Spinal cord (tissue), 10 donors: ENCODE measurements around the gene LRRC8B. TPM values are rescaled to one million over a fixed set of nuclear protein-coding genes. Genes with fewer than 3 reads are reported as not detected.
A peak's percentile ranks its signal among the peaks of the same experiment; 100 is the strongest.

ENCODE experiments used
- DNase-seq, 6 donors: peaks; one replicate each; pipeline versions ENCODE4 v3.0.0 to v3.0.0-alpha.2; 2013 to 2015; ENCODE audit warnings: low spot score in 6 of 6, low read depth in 4 of 6
- H3K27ac ChIP-seq: one replicate; pipeline ENCODE4 v1.5.1; 2013; ENCODE audit warnings: low read depth, low read length, control low read depth
- H3K27me3 ChIP-seq: one replicate; pipeline ENCODE4 v1.6.1; 2013; ENCODE audit warnings: low read length; ENCODE audit not compliant: control insufficient read depth, insufficient read depth
- H3K36me3 ChIP-seq: one replicate; pipeline ENCODE4 v1.6.1; 2013; ENCODE audit warnings: low read length; ENCODE audit not compliant: control insufficient read depth, insufficient read depth
- H3K4me1 ChIP-seq: one replicate; pipeline ENCODE4 v1.6.1; 2013; ENCODE audit warnings: low read length; ENCODE audit not compliant: control insufficient read depth, insufficient read depth
- H3K4me3 ChIP-seq: one replicate; pipeline ENCODE4 v1.5.1; 2013; ENCODE audit warnings: low read depth, low read length, control low read depth
- H3K9me3 ChIP-seq: one replicate; pipeline ENCODE4 v1.6.1; 2013; ENCODE audit warnings: low read length; ENCODE audit not compliant: control insufficient read depth, insufficient read depth
- WGBS: methylation state at CpG from one replicate; pipeline ENCODE4 v1.1.5; 2013; ENCODE audit warnings: missing lambda C conversion rate; ENCODE audit not compliant: insufficient coverage; 5-methylcytosine and 5-hydroxymethylcytosine counted together
- polyA plus RNA-seq, 2 donors: library from polyadenylated mRNA; unstranded; fragments of 120-200 nt; gene quantifications; one replicate each; pipeline ENCODE4 v1.2.1, GENCODE V29; 2013; ENCODE audit not compliant: insufficient read length in 2 of 2
- total RNA-seq, 2 donors: library from RNA; depleted of rRNA in 1 of 2; stranded (reverse); fragments of 120-200 nt in 1 of 2; fragments of >200 nt in 1 of 2; gene quantifications; one replicate each; pipeline versions ENCODE4 v1.2.3 to v1.2.4, GENCODE V29; 2013 to 2014
- donor health status: healthy.

Gene LRRC8B
- total and polyA plus RNA-seq, 4 donors, result 9.3 to 26.7 (median 18.3) TPM

DNA sequence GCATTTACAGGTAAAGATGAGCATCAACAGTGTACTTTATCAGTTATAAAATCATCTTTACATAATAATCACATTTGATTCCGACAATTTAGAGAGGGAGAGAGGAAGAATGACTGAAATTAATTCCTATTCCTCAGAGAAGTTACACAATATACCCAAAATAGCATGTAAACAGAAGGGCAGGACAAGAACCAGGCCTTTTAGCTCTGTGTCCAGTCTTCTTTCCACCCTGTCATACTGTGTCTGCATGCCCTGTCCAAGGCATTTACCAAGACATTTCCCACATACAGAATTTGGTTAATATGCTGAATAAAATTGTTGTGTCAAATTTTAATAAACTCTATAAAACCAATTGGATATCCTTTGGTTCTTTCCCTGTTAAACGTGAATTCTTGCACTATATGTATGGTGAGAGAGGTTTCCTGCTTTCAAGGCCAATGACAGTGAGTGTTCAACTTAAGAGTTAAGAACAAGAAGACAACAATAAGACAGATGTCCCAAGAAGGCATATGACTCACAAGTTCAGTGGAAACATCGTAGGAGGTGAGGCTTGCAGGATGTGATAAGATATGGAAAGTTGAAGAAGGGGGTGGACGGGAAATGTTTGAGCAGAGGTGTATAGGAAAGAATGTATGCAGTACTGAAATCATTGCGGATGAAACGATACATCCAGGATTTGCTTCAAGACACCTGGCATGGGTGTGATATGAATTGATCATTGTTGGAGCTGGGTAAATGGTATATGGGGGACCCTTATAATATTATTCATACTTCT is 20.8 kb downstream of the LRRC8B start:
- Histone ChIP-seq H3K9me3 (no peaks in the 10 kb centered on the region), H3K4me1 (no peaks in the 10 kb centered on the region), H3K27me3 (no peaks in the 10 kb centered on the region), H3K36me3 (no peaks in the 10 kb centered on the region), H3K4me3 (no peak overlapping the region), H3K27ac (no peak overlapping the region)
- WGBS, result 94% methylated on average over 2 of the region's 6 CpGs
- DNase-seq, result no peak

DNA sequence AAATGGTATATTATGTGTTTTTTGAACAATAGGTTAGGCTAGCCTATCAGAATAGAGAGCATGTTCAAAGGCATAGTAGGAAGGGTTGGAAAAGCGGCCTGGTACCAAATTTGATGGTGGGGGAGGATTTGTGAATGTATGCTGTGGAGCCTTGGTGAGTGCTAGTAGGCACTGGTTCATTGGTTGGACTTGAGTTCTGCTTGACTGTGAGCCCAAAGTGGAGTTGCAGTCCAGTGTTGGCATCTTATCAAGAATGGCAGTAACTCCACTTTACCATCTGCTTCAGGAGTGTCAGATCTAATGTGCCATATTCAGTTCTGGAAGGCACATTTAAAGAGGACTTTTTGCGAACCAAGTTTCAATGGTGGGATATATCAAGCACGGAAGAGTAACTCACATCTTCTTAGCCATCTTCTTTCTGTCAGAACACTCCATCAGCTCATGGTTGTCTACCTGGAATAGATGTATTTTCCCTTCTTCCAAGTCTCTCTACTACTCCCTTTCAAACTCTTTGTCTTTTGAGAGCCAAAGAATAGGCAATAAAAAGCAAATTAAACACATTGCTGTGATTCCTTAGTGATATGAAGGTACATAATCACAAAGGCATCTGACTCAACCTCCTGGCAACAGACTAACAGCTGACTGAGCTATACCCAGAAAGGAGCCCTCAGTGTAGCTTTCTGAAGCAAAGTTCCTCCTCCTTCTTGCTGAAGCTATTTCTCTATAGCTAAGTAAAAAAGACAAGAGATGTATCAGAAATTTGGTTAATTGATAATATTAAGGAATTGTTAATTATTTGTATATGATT is 21.7 kb downstream of the LRRC8B start:
- 90% methylated on average over 2 of the region's 3 CpGs for WGBS
- H3K27ac ChIP-seq, result no peak overlapping the region
- no peak overlapping the region for H3K4me3 ChIP-seq
- H3K4me1 ChIP-seq, result no peaks in the 10 kb centered on the region
- no peak for DNase-seq
- H3K9me3 ChIP-seq, result no peaks in the 10 kb centered on the region
- H3K36me3 ChIP-seq, result peaks cover 2% of the 10 kb centered on the region
- no peaks in the 10 kb centered on the region for H3K27me3 ChIP-seq

DNA sequence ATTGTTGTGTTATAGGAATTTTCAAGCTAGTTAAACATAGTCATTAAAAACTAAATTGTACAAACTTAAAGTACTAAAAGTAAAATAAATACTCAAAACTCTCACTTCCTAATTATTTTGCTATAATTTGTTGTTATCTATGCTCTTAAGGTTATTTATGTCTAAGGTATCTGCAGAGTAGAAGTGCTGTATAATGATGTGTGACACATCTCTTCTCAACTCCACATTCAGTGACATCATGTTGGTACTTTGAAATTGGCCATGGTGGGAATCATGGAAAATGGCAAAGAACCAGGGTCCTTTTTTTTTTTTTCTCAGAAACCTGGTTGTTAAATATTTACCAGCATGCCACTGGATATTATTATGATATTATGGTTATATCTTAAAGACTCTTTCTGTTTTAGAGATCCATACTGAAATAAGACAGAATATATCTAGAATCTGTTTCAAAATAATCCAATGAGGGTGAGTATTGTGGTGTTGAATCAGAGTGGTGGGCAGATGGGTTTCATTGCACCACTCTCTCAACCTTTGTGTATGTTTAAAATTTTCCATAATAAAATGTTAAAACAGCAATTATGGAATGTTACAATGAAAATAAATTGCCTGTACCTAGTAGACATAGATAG is 22.4 kb downstream of the LRRC8B start:
- no peak for DNase-seq
- Histone ChIP-seq H3K4me3 (no peak overlapping the region), H3K27ac (no peak overlapping the region), H3K27me3 (no peaks in the 10 kb centered on the region), H3K4me1 (no peaks in the 10 kb centered on the region), H3K36me3 (peaks cover 2% of the 10 kb centered on the region), H3K9me3 (no peaks in the 10 kb centered on the region)

GRCh38 chr1:89547563-89548116 is 23.0 kb downstream of the LRRC8B start:
- peak in 1 of 6 donors; percentile 31 for DNase-seq
- H3K36me3 ChIP-seq, result peaks cover 2% of the 10 kb centered on the region
- H3K9me3 ChIP-seq, result no peaks in the 10 kb centered on the region
- no peaks in the 10 kb centered on the region for H3K27me3 ChIP-seq
- no peaks in the 10 kb centered on the region for H3K4me1 ChIP-seq
- H3K4me3 ChIP-seq, result no peak overlapping the region
- no peak overlapping the region for H3K27ac ChIP-seq
- no CpG with 5 or more reads among the region's 2 CpGs for WGBS

GRCh38 chr1:89548122-89548857 is 23.7 kb downstream of the LRRC8B start:
- no peaks in the 10 kb centered on the region for H3K9me3 ChIP-seq
- no peak overlapping the region for H3K4me3 ChIP-seq
- H3K27ac ChIP-seq, result no peak overlapping the region
- H3K4me1 ChIP-seq, result no peaks in the 10 kb centered on the region
- WGBS, result no CpG with 5 or more reads among the region's 2 CpGs
- no peak for DNase-seq
- no peaks in the 10 kb centered on the region for H3K27me3 ChIP-seq
- H3K36me3 ChIP-seq, result peaks cover 2% of the 10 kb centered on the region

DNA sequence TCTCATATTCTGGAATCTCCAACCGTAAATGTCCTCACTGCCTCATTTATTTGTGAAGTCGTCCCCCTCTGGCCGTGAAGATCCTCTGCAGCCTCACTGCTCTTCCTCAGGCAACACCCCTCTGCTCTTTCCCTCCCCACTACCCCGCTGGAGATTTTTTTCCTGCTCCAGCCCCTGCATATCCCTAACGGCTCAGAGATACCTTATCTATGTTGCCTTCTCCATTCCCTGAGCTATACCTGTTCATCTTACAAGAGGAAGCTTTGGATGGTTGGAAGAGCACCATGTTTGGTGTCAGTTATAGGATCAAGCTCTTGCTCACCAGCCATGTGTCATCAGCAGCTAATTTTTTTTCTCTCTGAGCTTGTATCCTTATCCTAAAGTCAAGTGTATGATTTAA is 26.4 kb downstream of the LRRC8B start:
- peaks cover 2% of the 10 kb centered on the region for H3K36me3 ChIP-seq
- no peaks in the 10 kb centered on the region for H3K9me3 ChIP-seq
- H3K27me3 ChIP-seq, result no peaks in the 10 kb centered on the region
- H3K27ac ChIP-seq, result no peak overlapping the region
- WGBS, result 76% methylated on average over 3 of the region's 5 CpGs
- no peaks in the 10 kb centered on the region for H3K4me1 ChIP-seq
- no peak overlapping the region for H3K4me3 ChIP-seq
- no peak for DNase-seq

GRCh38 chr1:89552471-89553081 is 27.9 kb downstream of the LRRC8B start:
- no peaks in the 10 kb centered on the region for H3K4me1 ChIP-seq
- no peak overlapping the region for H3K27ac ChIP-seq
- 80% methylated on average over 1 of the region's 2 CpGs for WGBS
- H3K4me3 ChIP-seq, result no peak overlapping the region
- peaks cover 2% of the 10 kb centered on the region for H3K36me3 ChIP-seq
- no peaks in the 10 kb centered on the region for H3K27me3 ChIP-seq
- no peaks in the 10 kb centered on the region for H3K9me3 ChIP-seq
- peak in 1 of 6 donors; percentile 17 for DNase-seq

DNA sequence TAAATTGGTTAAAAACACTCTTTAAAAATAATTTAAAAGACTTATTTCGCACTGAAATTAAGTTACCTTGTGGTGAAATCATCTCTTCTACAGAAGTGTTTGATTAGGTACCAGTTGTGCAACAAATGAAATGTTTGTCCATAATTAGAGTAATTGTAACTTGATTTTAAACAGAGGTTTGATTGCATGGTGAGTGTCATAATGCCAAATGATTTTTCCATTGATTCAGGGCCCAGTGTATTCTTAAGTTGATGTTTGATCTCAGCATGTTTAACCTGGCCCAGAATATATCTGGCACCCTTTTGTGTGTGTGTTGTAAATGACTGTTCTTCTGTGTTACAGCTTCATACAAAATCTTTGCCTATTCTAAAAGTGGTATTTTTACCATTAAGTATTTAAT is 28.5 kb downstream of the LRRC8B start:
- no peak for DNase-seq
- WGBS, result no CpG with 5 or more reads among the region's 1 CpG
- H3K4me3 ChIP-seq, result no peak overlapping the region
- H3K36me3 ChIP-seq, result peaks cover 2% of the 10 kb centered on the region
- no peaks in the 10 kb centered on the region for H3K4me1 ChIP-seq
- no peak overlapping the region for H3K27ac ChIP-seq
- H3K27me3 ChIP-seq, result no peaks in the 10 kb centered on the region
- no peaks in the 10 kb centered on the region for H3K9me3 ChIP-seq

GRCh38 chr1:89555550-89555949 is 30.9 kb downstream of the LRRC8B start:
- H3K27ac ChIP-seq, result no peak overlapping the region
- 63% methylated on average over 1 of the region's 2 CpGs for WGBS
- no peaks in the 10 kb centered on the region for H3K9me3 ChIP-seq
- H3K27me3 ChIP-seq, result no peaks in the 10 kb centered on the region
- no peaks in the 10 kb centered on the region for H3K4me1 ChIP-seq
- DNase-seq, result no peak
- H3K36me3 ChIP-seq, result peaks cover 2% of the 10 kb centered on the region
- no peak overlapping the region for H3K4me3 ChIP-seq
